ENCODE data around the gene PARP9. TPM values are rescaled to one million over a fixed set of nuclear protein-coding genes. Genes with fewer than 3 reads are reported as not detected.

The PARP9 gene
- total and polyA plus RNA-seq, 2 of the 8 experiments (the other 6 are each of a cell fraction or from before 2014, with no cell fraction given) = 3.7 to 4.5 TPM

GRCh38 chr3:122559906-122560305 lies 4.2 kb downstream of the PARP9 start:
- H3K27me3 ChIP-seq (replicated peaks in 1 of 4; ENCODE audit: control insufficient read depth in 3 of 4, extremely low read depth in 1 of 4, insufficient read depth in 3 of 4, low read length in 3 of 4) = peaks cover 0 to 2% (median 0%) of the 10 kb centered on the region in 4 experiments; a peak in 2 of 7 replicates
- H3K4ac ChIP-seq (replicated peaks; ENCODE audit: insufficient read length, low read depth, low read length) = no peak overlapping the region
- H3K18ac ChIP-seq (ENCODE audit: extremely low read depth, low read length) = no peak overlapping the region
- POLR2A ChIA-PET (ENCODE audit: partially characterized antibody) = interaction anchor here (1.5 kb wide), 1 partner anchor 16 kb away, joined by 3 read pairs; no protein-coding TSS in a partner anchor
- H3K79me2 ChIP-seq (ENCODE audit: control insufficient read depth in 1 of 2, insufficient read depth in 2 of 2, low read length in 2 of 2) = no peaks in the 10 kb centered on the region
- H4K5ac ChIP-seq (ENCODE audit: insufficient read length, low read depth, low read length) = no peak overlapping the region
- no peak overlapping the region for H2BK20ac ChIP-seq (ENCODE audit: low read length)
- peaks cover under 1 to 5% (median 4%) of the 10 kb centered on the region in 4 experiments; a peak in 6 of 7 replicates for H3K4me1 ChIP-seq (replicated peaks in 1 of 4; ENCODE audit: control insufficient read depth in 3 of 4, insufficient read depth in 4 of 4, low read length in 3 of 4)
- H3K4me2 ChIP-seq (ENCODE audit: insufficient read depth in 1 of 2, low read depth in 2 of 2, low read length in 2 of 2) = no peak overlapping the region
- H3K23me2 ChIP-seq (ENCODE audit: low read depth, low read length) = peaks cover 5% of the 10 kb centered on the region; the same call in 1 of the 2 replicates
- H4K91ac ChIP-seq (replicated peaks; ENCODE audit: insufficient read length, low read length) = no peak overlapping the region
- H2AFZ ChIP-seq (ENCODE audit: low read length) = no peak overlapping the region
- no peak overlapping the region for H2BK5ac ChIP-seq (ENCODE audit: low read depth, low read length)
- no peaks in the 10 kb centered on the region for H3K9me3 ChIP-seq (ENCODE audit: insufficient read depth in 2 of 2, low read depth in 1 of 2, low read length in 1 of 2)
- H2BK15ac ChIP-seq (ENCODE audit: low read length) = no peak overlapping the region
- H3K56ac ChIP-seq (replicated peaks; ENCODE audit: insufficient read length, low read depth, low read length) = no peak overlapping the region
- no peaks in the 10 kb centered on the region for H3K36me3 ChIP-seq (ENCODE audit: control insufficient read depth in 2 of 4, insufficient read depth in 4 of 4, low read length in 3 of 4)
- no peak overlapping the region for H4K8ac ChIP-seq (ENCODE audit: extremely low read depth, insufficient read depth, low read length)
- no peak overlapping the region for H3K4me3 ChIP-seq (ENCODE audit: extremely low read depth in 1 of 4, insufficient read depth in 2 of 4, low read depth in 3 of 4, low read length in 4 of 4)
- H3K23ac ChIP-seq (ENCODE audit: insufficient read length) = no peak overlapping the region
- TF ChIP-seq CEBPB (IDR thresholded peaks at IDR 0.05; ENCODE audit: low read depth, low read length) (no peak), HDAC2 (IDR thresholded peaks at IDR 0.05; ENCODE audit: borderline replicate concordance in 1 of 2, low read depth in 2 of 2, low read length in 2 of 2) (no peak), KDM5A (IDR thresholded peaks at IDR 0.05; ENCODE audit: low read length) (no peak), RFX5 (IDR thresholded peaks at IDR 0.05; ENCODE audit: borderline replicate concordance, low read depth, low read length) (no peak), SIN3A (conservative IDR thresholded peaks at IDR 0.05 in 1 of 2, IDR thresholded peaks at IDR 0.05 in 1 of 2; ENCODE audit: low read depth in 1 of 2, low read length in 2 of 2) (no peak)
- H4K20me1 ChIP-seq (replicated peaks in 1 of 2; ENCODE audit: control insufficient read depth in 1 of 2, insufficient read depth in 2 of 2, low read length in 2 of 2) = no peaks in the 10 kb centered on the region
- no peak overlapping the region for H2BK12ac ChIP-seq (ENCODE audit: low read depth, low read length)
- CTCF ChIA-PET (ENCODE audit: partially characterized antibody) = interaction anchor here (0.6 to 9.0 kb wide), 15 partner anchors 9 to 343 kb away, joined by 3 to 62 read pairs (median 3); partner anchors contain the start of gene PARP14
- H2BK120ac ChIP-seq (replicated peaks; ENCODE audit: low read depth, low read length) = no peak overlapping the region
- no peak overlapping the region for H3K27ac ChIP-seq (ENCODE audit: low read depth, low read length)
- no peak for DNase-seq (ENCODE audit: low read depth in 1 of 2, low spot score in 2 of 2)
- H3K14ac ChIP-seq (ENCODE audit: insufficient read length) = no peak overlapping the region
- H3K79me1 ChIP-seq (ENCODE audit: low read depth, low read length) = no peaks in the 10 kb centered on the region
- H2AK5ac ChIP-seq (ENCODE audit: low read depth, low read length) = no peak overlapping the region
- WGBS, 2 experiments (ENCODE audit: extremely low coverage in 1 of 2, insufficient coverage in 1 of 2, insufficient read length in 1 of 2, insufficient replicate concordance in 2 of 2, low coverage in 1 of 2, low lambda C conversion rate in 2 of 2, missing lambda C conversion rate in 1 of 2) = 71% methylated on average over 3 of the region's 3 CpGs; no CpG with 5 or more reads in 1 of the 2 experiments
- H3K9ac ChIP-seq (replicated peaks in 1 of 4; ENCODE audit: extremely low read depth in 1 of 4, low read depth in 3 of 4, low read length in 3 of 4) = no peak overlapping the region
- FAIRE-seq = no peak
